IMR-90 (cell line): ENCODE measurements around the gene PHF20. TPM values are rescaled to one million over a fixed set of nuclear protein-coding genes. Genes with fewer than 3 reads are reported as not detected.

Source experiments
- RAD21 ChIP-seq: IDR thresholded peaks from 2 replicates; pipeline ENCODE4 v1.6.1; 2012; ENCODE audit warnings: low read length, improper control_type of control experiment
- polyA plus RNA-seq, 3 experiments: library from polyadenylated mRNA; depleted of rRNA; stranded (reverse); fragments of >200 nt; gene quantifications; 2 replicates each; pipeline ENCODE4 v1.2.3, GENCODE V29; 2012; ENCODE audit warnings: low replicate concordance in 1 of 3
- total RNA-seq: library from RNA; depleted of rRNA; stranded (reverse); fragments of >200 nt; gene quantifications from 2 replicates; pipeline ENCODE4 v1.2.3, GENCODE V29; 2012
- TF ChIP-seq, protein P1 (sequence below): fragments of 150-350 bp; IDR thresholded peaks from 2 replicates; pipeline ENCODE4 v1.6.1; 2017; ENCODE audit warnings: mild to moderate bottlenecking, antibody characterized with exemption, low read length, low read depth
- TF ChIP-seq, protein P2 (sequence below): conservative IDR thresholded peaks from 2 replicates; pipeline ENCODE4 v1.5.1; 2012; ENCODE audit warnings: mild to moderate bottlenecking, low read depth, low read length, improper control_type of control experiment

The PHF20 gene
- total and polyA plus RNA-seq, 2 of the 4 experiments (the other 2 are of a cell fraction): 22.0 to 22.5 TPM

DNA sequence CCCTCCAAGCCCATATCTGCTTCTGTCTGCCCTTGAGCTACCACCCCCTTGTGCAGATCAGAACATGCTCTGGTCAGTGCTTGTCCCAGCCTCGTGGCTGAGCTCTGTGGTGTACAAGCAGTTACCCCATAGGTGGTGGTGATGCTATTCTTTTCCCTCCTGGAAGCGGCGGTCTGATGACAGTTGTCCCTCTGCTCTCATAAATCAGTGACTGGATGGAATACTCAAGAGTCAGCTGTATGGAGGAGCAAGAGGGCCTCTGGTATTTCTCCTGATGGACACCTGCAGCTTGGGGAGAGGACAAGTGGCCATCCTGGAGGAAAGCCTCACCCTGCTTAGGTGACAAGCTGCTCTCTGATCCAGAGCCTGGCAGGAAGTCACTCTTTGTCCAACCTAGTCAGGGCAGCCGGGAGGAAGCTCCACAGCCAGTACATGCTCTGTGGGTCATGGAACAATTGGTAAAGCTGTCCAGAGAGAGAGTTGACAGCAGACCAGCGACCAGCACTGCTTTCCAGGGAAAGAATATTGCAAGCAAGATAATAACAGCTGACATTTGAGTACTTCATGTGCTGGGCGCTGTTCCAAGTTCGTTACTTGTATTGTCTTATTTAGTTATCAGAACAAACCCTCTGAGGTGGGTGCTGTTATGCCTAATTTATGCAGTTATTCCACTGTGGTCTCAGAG lies 135.3 kb downstream of the PHF20 start (continued):
- TF ChIP-seq, protein P1, sequence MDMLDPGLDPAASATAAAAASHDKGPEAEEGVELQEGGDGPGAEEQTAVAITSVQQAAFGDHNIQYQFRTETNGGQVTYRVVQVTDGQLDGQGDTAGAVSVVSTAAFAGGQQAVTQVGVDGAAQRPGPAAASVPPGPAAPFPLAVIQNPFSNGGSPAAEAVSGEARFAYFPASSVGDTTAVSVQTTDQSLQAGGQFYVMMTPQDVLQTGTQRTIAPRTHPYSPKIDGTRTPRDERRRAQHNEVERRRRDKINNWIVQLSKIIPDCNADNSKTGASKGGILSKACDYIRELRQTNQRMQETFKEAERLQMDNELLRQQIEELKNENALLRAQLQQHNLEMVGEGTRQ: no peak
- TF ChIP-seq, protein P2, sequence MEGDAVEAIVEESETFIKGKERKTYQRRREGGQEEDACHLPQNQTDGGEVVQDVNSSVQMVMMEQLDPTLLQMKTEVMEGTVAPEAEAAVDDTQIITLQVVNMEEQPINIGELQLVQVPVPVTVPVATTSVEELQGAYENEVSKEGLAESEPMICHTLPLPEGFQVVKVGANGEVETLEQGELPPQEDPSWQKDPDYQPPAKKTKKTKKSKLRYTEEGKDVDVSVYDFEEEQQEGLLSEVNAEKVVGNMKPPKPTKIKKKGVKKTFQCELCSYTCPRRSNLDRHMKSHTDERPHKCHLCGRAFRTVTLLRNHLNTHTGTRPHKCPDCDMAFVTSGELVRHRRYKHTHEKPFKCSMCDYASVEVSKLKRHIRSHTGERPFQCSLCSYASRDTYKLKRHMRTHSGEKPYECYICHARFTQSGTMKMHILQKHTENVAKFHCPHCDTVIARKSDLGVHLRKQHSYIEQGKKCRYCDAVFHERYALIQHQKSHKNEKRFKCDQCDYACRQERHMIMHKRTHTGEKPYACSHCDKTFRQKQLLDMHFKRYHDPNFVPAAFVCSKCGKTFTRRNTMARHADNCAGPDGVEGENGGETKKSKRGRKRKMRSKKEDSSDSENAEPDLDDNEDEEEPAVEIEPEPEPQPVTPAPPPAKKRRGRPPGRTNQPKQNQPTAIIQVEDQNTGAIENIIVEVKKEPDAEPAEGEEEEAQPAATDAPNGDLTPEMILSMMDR: no peak
- TF ChIP-seq RAD21: no peak
